Mucosa of stomach (tissue), 1 donor: Measurements from ENCODE around the gene TNFAIP8L2.

Source experiments
- H3K27me3 ChIP-seq: one replicate; pipeline ENCODE4 v1.7.0; 2013; ENCODE audit warnings: mild to moderate bottlenecking, low read length; ENCODE audit not compliant: control insufficient read depth, insufficient read depth
- H3K36me3 ChIP-seq: one replicate; pipeline ENCODE4 v1.7.0; 2013; ENCODE audit warnings: low read length; ENCODE audit not compliant: control insufficient read depth, insufficient read depth
- H3K4me1 ChIP-seq: one replicate; pipeline ENCODE4 v1.7.0; 2013; ENCODE audit warnings: mild to moderate bottlenecking, low read length; ENCODE audit not compliant: control insufficient read depth, insufficient read depth
- H3K4me3 ChIP-seq: one replicate; pipeline ENCODE4 v1.7.0; 2013; ENCODE audit warnings: low read length
- H3K9ac ChIP-seq: one replicate; pipeline ENCODE4 v1.7.0; 2013; ENCODE audit warnings: mild to moderate bottlenecking, low read length, moderate library complexity
- H3K9me3 ChIP-seq: one replicate; pipeline ENCODE4 v1.7.0; 2013; ENCODE audit warnings: mild to moderate bottlenecking, low read length, moderate library complexity; ENCODE audit not compliant: control insufficient read depth
- donor health status: Pancreatic carcinoma.

TNFAIP8L2 gene

GRCh38 chr1:151156515-151156819 is at the start of gene TNFAIP8L2:
TSS of gene TNFAIP8L2 (plus strand) at chr1:151156649. CDS start at chr1:151158698, 2,049 bp downstream.
- H3K4me3 ChIP-seq: no peak within 1 kb of the TSS
- H3K4me1 ChIP-seq: peaks cover 5% of the 10 kb centered on the region
- H3K27me3 ChIP-seq: no peaks in the 10 kb centered on the region
- no peaks in the 10 kb centered on the region for H3K9me3 ChIP-seq
- peaks cover 9% of the 10 kb centered on the region for H3K36me3 ChIP-seq
- no peak within 1 kb of the TSS for H3K9ac ChIP-seq

- no peak overlapping the region for H3K4me3 ChIP-seq
- no peaks in the 10 kb centered on the region for H3K4me1 ChIP-seq
- H3K27me3 ChIP-seq: no peaks in the 10 kb centered on the region
- no peak overlapping the region for H3K9ac ChIP-seq
- no peaks in the 10 kb centered on the region for H3K9me3 ChIP-seq
- no peaks in the 10 kb centered on the region for H3K36me3 ChIP-seq
These were observed 49.6 kb upstream of the TNFAIP8L2 start for GRCh38 chr1:151106894-151107293.

GRCh38 chr1:151108331-151108730 is 48.1 kb upstream of the TNFAIP8L2 start:
- Histone ChIP-seq H3K4me1 (no peaks in the 10 kb centered on the region), H3K9ac (no peak overlapping the region), H3K4me3 (no peak overlapping the region), H3K9me3 (no peaks in the 10 kb centered on the region), H3K36me3 (no peaks in the 10 kb centered on the region), H3K27me3 (no peaks in the 10 kb centered on the region)

- no peaks in the 10 kb centered on the region for H3K4me1 ChIP-seq
- no peak overlapping the region for H3K9ac ChIP-seq
- H3K4me3 ChIP-seq: no peak overlapping the region
- H3K36me3 ChIP-seq: no peaks in the 10 kb centered on the region
- H3K9me3 ChIP-seq: no peaks in the 10 kb centered on the region
- no peaks in the 10 kb centered on the region for H3K27me3 ChIP-seq
These were observed 42.6 kb upstream of the TNFAIP8L2 start for GRCh38 chr1:151113877-151114276.

- peaks cover 16% of the 10 kb centered on the region for H3K4me1 ChIP-seq
- H3K9ac ChIP-seq: no peak overlapping the region
- no peaks in the 10 kb centered on the region for H3K36me3 ChIP-seq
These were observed 31.6 kb upstream of the TNFAIP8L2 start for GRCh38 chr1:151124763-151125403.

GRCh38 chr1:151128800-151129199 is 27.6 kb upstream of the TNFAIP8L2 start:
- Histone ChIP-seq H3K27me3 (peaks cover 34% of the 10 kb centered on the region), H3K4me1 (peaks cover 27% of the 10 kb centered on the region), H3K9me3 (no peaks in the 10 kb centered on the region), H3K4me3 (no peak overlapping the region), H3K9ac (no peak overlapping the region), H3K36me3 (no peaks in the 10 kb centered on the region)

More at GRCh38 chr1:151124763-151125403, 31.6 kb upstream of the TNFAIP8L2 start:
- H3K4me3 ChIP-seq: no peak overlapping the region
- H3K27me3 ChIP-seq: no peaks in the 10 kb centered on the region
- no peaks in the 10 kb centered on the region for H3K9me3 ChIP-seq

GRCh38 chr1:151130987-151131586 is 25.4 kb upstream of the TNFAIP8L2 start:
- Histone ChIP-seq H3K4me3 (peak overlapping the region; percentile 36), H3K9me3 (no peaks in the 10 kb centered on the region), H3K36me3 (no peaks in the 10 kb centered on the region), H3K4me1 (peaks cover 16% of the 10 kb centered on the region), H3K27me3 (peaks cover 34% of the 10 kb centered on the region), H3K9ac (peak overlapping the region; percentile 51)

GRCh38 chr1:151131701-151132334 is 24.6 kb upstream of the TNFAIP8L2 start:
- Histone ChIP-seq H3K9ac (peak overlapping the region; percentile 51), H3K4me3 (peak overlapping the region; percentile 36), H3K4me1 (peaks cover 11% of the 10 kb centered on the region), H3K27me3 (peaks cover 34% of the 10 kb centered on the region), H3K9me3 (no peaks in the 10 kb centered on the region), H3K36me3 (no peaks in the 10 kb centered on the region)

GRCh38 chr1:151132335-151133017 is 24.0 kb upstream of the TNFAIP8L2 start:
- peaks cover 11% of the 10 kb centered on the region for H3K4me1 ChIP-seq
- peaks cover 34% of the 10 kb centered on the region for H3K27me3 ChIP-seq
- H3K4me3 ChIP-seq: no peak overlapping the region
- H3K9me3 ChIP-seq: no peaks in the 10 kb centered on the region
- peak overlapping the region; percentile 51 for H3K9ac ChIP-seq
- no peaks in the 10 kb centered on the region for H3K36me3 ChIP-seq

- Histone ChIP-seq H3K27me3 (peaks cover 34% of the 10 kb centered on the region), H3K36me3 (no peaks in the 10 kb centered on the region), H3K4me3 (no peak overlapping the region), H3K4me1 (peaks cover 11% of the 10 kb centered on the region), H3K9me3 (no peaks in the 10 kb centered on the region), H3K9ac (peak overlapping the region; percentile 22)
These were observed 23.2 kb upstream of the TNFAIP8L2 start for GRCh38 chr1:151133018-151133806.

- H3K9me3 ChIP-seq: no peaks in the 10 kb centered on the region
- H3K36me3 ChIP-seq: no peaks in the 10 kb centered on the region
- H3K9ac ChIP-seq: no peak overlapping the region
- H3K27me3 ChIP-seq: peaks cover 34% of the 10 kb centered on the region
- H3K4me1 ChIP-seq: peaks cover 11% of the 10 kb centered on the region
- H3K4me3 ChIP-seq: no peak overlapping the region
These were observed 22.1 kb upstream of the TNFAIP8L2 start for GRCh38 chr1:151134396-151134795.
